H1 (cell line): ENCODE results near the gene PATJ. TPM values are rescaled to one million over a fixed set of nuclear protein-coding genes. Genes with fewer than 3 reads are reported as not detected.

Experiments used
- CTCF ChIA-PET: fragments of 300-600 bp; sonication (Branson Sonifier 250); formaldehyde crosslinking; loops from one replicate; lab custom pipeline; 2021; ENCODE audit not compliant: partially characterized antibody; lab: Charles Lee
- POLR2A ChIA-PET: fragments of 300-600 bp; sonication (Branson Sonifier 250); formaldehyde crosslinking; loops from one replicate; lab custom pipeline; 2021; ENCODE audit warnings: inconsistent platforms; ENCODE audit not compliant: partially characterized antibody; lab: Charles Lee
- DNase-seq, 2 experiments: peaks; one replicate each; pipeline versions ENCODE4 v3.0.0 to v3.0.0-alpha.2; 2010 to 2022; ENCODE audit warnings: low spot score in 2 of 2, low read depth in 1 of 2, mixed read lengths in 1 of 2
- FAIRE-seq: peaks from 2 replicates; lab custom pipeline; 2011; peaks lifted over from hg19 to GRCh38; lab: Jason Lieb, UNC
- H2AFZ ChIP-seq: 2 replicates; pipeline ENCODE4 v1.8.1; 2012; ENCODE audit warnings: low read length, inconsistent platforms
- H2AK5ac ChIP-seq: 2 replicates; pipeline ENCODE4 v1.6.1; 2013; ENCODE audit warnings: low read depth, low read length
- H2BK120ac ChIP-seq: replicated peaks from 2 replicates; pipeline ENCODE3; 2013; ENCODE audit warnings: low read depth, low read length, inconsistent platforms
- H2BK12ac ChIP-seq: 2 replicates; pipeline ENCODE4 v1.6.1; 2013; ENCODE audit warnings: low read depth, low read length
- H2BK15ac ChIP-seq: 2 replicates; pipeline ENCODE4 v1.6.1; 2013; ENCODE audit warnings: low read length
- H2BK20ac ChIP-seq: 2 replicates; pipeline ENCODE4 v1.6.1; 2013; ENCODE audit warnings: low read length
- H2BK5ac ChIP-seq: 2 replicates; pipeline ENCODE4 v1.6.1; 2013; ENCODE audit warnings: low read depth, low read length
- H3K14ac ChIP-seq: 2 replicates; pipeline ENCODE4 v1.6.1; 2013; ENCODE audit warnings: inconsistent platforms; ENCODE audit not compliant: insufficient read length
- H3K18ac ChIP-seq: 2 replicates; pipeline ENCODE4 v1.6.1; 2013; ENCODE audit warnings: low read length; ENCODE audit errors: extremely low read depth
- H3K23ac ChIP-seq: 2 replicates; pipeline ENCODE4 v1.6.1; 2013; ENCODE audit warnings: inconsistent platforms; ENCODE audit not compliant: insufficient read length
- H3K23me2 ChIP-seq: 2 replicates; pipeline ENCODE4 v1.6.1; 2013; ENCODE audit warnings: low read depth, low read length
- H3K27ac ChIP-seq: 2 replicates; pipeline ENCODE4 v1.6.1; 2011; ENCODE audit warnings: low read depth, low read length, inconsistent platforms
- H3K27me3 ChIP-seq, 4 experiments: replicated peaks in 1 of 4; 1 replicate in 1 of 4; 2 replicates in 3 of 4; pipeline versions ENCODE4 v1.6.1 to v1.8.1; 2011 to 2013; ENCODE audit warnings: low read length in 3 of 4, mild to moderate bottlenecking in 3 of 4, inconsistent platforms in 2 of 4, mixed read lengths in 2 of 4, moderate library complexity in 1 of 4; ENCODE audit not compliant: control insufficient read depth in 3 of 4, insufficient read depth in 3 of 4; ENCODE audit errors: extremely low read depth in 1 of 4
- H3K36me3 ChIP-seq, 4 experiments: 2 replicates each; pipeline versions ENCODE4 v1.6.1 to v1.8.1; 2011 to 2013; ENCODE audit warnings: mild to moderate bottlenecking in 4 of 4, low read length in 3 of 4, moderate library complexity in 2 of 4, control low read depth in 1 of 4, inconsistent platforms in 1 of 4; ENCODE audit not compliant: insufficient read depth in 4 of 4, control insufficient read depth in 2 of 4
- H3K4ac ChIP-seq: replicated peaks from 2 replicates; pipeline ENCODE3; 2013; ENCODE audit warnings: low read length, low read depth, mixed read lengths, inconsistent platforms; ENCODE audit not compliant: insufficient read length
- H3K4me1 ChIP-seq, 4 experiments: replicated peaks in 1 of 4; 1 replicate in 1 of 4; 2 replicates in 3 of 4; pipeline versions ENCODE4 v1.6.1 to v1.8.1; 2011 to 2013; ENCODE audit warnings: low read length in 3 of 4, inconsistent platforms in 2 of 4, mixed read lengths in 1 of 4; ENCODE audit not compliant: insufficient read depth in 4 of 4, control insufficient read depth in 3 of 4
- H3K4me2 ChIP-seq, 2 experiments: 2 replicates each; pipeline versions ENCODE4 v1.6.1 to v1.8.1; 2011 to 2013; ENCODE audit warnings: low read depth in 2 of 2, low read length in 2 of 2, control low read depth in 1 of 2, inconsistent platforms in 1 of 2, mild to moderate bottlenecking in 1 of 2; ENCODE audit not compliant: insufficient read depth in 1 of 2
- H3K4me3 ChIP-seq, 4 experiments: fragments of 200-600, 300-600 bp in 1 of 4; sonication (generic), shearing (Covaris generic), sonication (Bioruptor Twin) in 1 of 4; 2 replicates each; pipeline versions ENCODE4 v1.5.1 to v1.8.1; 2011 to 2016; ENCODE audit warnings: low read length in 4 of 4, low read depth in 3 of 4, control low read depth in 2 of 4, inconsistent platforms in 2 of 4, mild to moderate bottlenecking in 2 of 4, mixed read lengths in 1 of 4, moderate library complexity in 1 of 4; ENCODE audit not compliant: insufficient read depth in 2 of 4; ENCODE audit errors: extremely low read depth in 1 of 4
- H3K56ac ChIP-seq: replicated peaks from 2 replicates; pipeline ENCODE3; 2013; ENCODE audit warnings: low read depth, mild to moderate bottlenecking, mixed read lengths, low read length, inconsistent platforms; ENCODE audit not compliant: insufficient read length
- H3K79me1 ChIP-seq: 2 replicates; pipeline ENCODE4 v1.6.1; 2013; ENCODE audit warnings: low read depth, low read length, control low read depth
- H3K79me2 ChIP-seq, 2 experiments: 2 replicates each; pipeline versions ENCODE4 v1.6.1 to v1.8.1; 2012 to 2013; ENCODE audit warnings: low read length in 2 of 2, mild to moderate bottlenecking in 2 of 2, inconsistent platforms in 1 of 2; ENCODE audit not compliant: insufficient read depth in 2 of 2, control insufficient read depth in 1 of 2
- H3K9ac ChIP-seq, 4 experiments: replicated peaks in 1 of 4; 1 replicate in 1 of 4; 2 replicates in 3 of 4; pipeline versions ENCODE4 v1.6.1 to v1.8.1; 2011 to 2013; ENCODE audit warnings: low read depth in 3 of 4, low read length in 3 of 4, control low read depth in 2 of 4, mild to moderate bottlenecking in 2 of 4, moderate library complexity in 2 of 4, inconsistent platforms in 1 of 4; ENCODE audit errors: extremely low read depth in 1 of 4
- H3K9me3 ChIP-seq, 2 experiments: 2 replicates each; pipeline versions ENCODE4 v1.6.1 to v1.8.1; 2012 to 2013; ENCODE audit warnings: mild to moderate bottlenecking in 2 of 2, moderate library complexity in 2 of 2, control low read depth in 1 of 2, inconsistent platforms in 1 of 2, low read depth in 1 of 2, low read length in 1 of 2, mixed read lengths in 1 of 2; ENCODE audit not compliant: insufficient read depth in 2 of 2
- H4K20me1 ChIP-seq, 2 experiments: replicated peaks in 1 of 2; 2 replicates each; pipeline versions ENCODE3 to v1.8.1; 2011 to 2013; ENCODE audit warnings: inconsistent platforms in 2 of 2, low read length in 2 of 2, mild to moderate bottlenecking in 1 of 2; ENCODE audit not compliant: insufficient read depth in 2 of 2, control insufficient read depth in 1 of 2
- H4K5ac ChIP-seq: 2 replicates; pipeline ENCODE4 v1.6.1; 2013; ENCODE audit warnings: low read length, low read depth, mixed read lengths, inconsistent platforms; ENCODE audit not compliant: insufficient read length
- H4K8ac ChIP-seq: 2 replicates; pipeline ENCODE4 v1.8.0; 2013; ENCODE audit warnings: mild to moderate bottlenecking, moderate library complexity, low read length, inconsistent platforms; ENCODE audit not compliant: insufficient read depth; ENCODE audit errors: extremely low read depth
- H4K91ac ChIP-seq: replicated peaks from 2 replicates; pipeline ENCODE3; 2013; ENCODE audit warnings: low read length, mixed read lengths, inconsistent platforms; ENCODE audit not compliant: insufficient read length
- BCL11A ChIP-seq, 2 experiments: IDR thresholded peaks; one replicate each; pipeline ENCODE4 v1.6.1; 2011; ENCODE audit warnings: low read depth in 2 of 2, low read length in 2 of 2, mild to moderate bottlenecking in 2 of 2
- CTBP2 ChIP-seq: IDR thresholded peaks from 2 replicates; pipeline ENCODE4 v1.7.0; 2011; ENCODE audit warnings: borderline replicate concordance, mild to moderate bottlenecking, moderate library complexity, mixed read lengths, low read length; ENCODE audit not compliant: insufficient read depth, insufficient read length
- WGBS, 2 experiments: shearing (Covaris generic) in 1 of 2; methylation state at CpG; one replicate each; pipeline versions ENCODE4 v1.1.6 to v1.1.7; 2013 to 2015; ENCODE audit warnings: low lambda C conversion rate in 2 of 2, mixed read lengths in 2 of 2, inconsistent platforms in 1 of 2, low coverage in 1 of 2, missing lambda C conversion rate in 1 of 2; ENCODE audit not compliant: insufficient replicate concordance in 2 of 2, insufficient coverage in 1 of 2, insufficient read length in 1 of 2; ENCODE audit errors: extremely low coverage in 1 of 2, missing lambda C conversion rate in 1 of 2; 5-methylcytosine and 5-hydroxymethylcytosine counted together
- polyA plus RNA-seq, 7 experiments: library from polyadenylated mRNA; depleted of rRNA in 3 of 7; stranded (reverse) in 5 of 7; unstranded in 2 of 7; fragments of >200 nt in 5 of 7; fragments of 200-250 nt in 2 of 7; gene quantifications; 1 replicate in 5 of 7; 2 replicates in 1 of 7; 4 replicates in 1 of 7; pipeline versions ENCODE4 v1.2.1 to v1.2.3, GENCODE V29; 2011 to 2013; ENCODE audit warnings: missing spikeins in 2 of 7, mixed read lengths in 2 of 7
- total RNA-seq: library from RNA; stranded (reverse); fragmentation: NEBNext Ultra II Directional; extraction: Animal tissue kit (Norgen Biotek cat#: 25700); gene quantifications from 2 replicates; pipeline ENCODE4 v1.2.1, GENCODE V29; 2021

Gene PATJ
- total and polyA plus RNA-seq, 2 of the 8 experiments (the other 6 are each of a cell fraction or from before 2014, with no cell fraction given): 8.2 to 55.6 TPM

DNA sequence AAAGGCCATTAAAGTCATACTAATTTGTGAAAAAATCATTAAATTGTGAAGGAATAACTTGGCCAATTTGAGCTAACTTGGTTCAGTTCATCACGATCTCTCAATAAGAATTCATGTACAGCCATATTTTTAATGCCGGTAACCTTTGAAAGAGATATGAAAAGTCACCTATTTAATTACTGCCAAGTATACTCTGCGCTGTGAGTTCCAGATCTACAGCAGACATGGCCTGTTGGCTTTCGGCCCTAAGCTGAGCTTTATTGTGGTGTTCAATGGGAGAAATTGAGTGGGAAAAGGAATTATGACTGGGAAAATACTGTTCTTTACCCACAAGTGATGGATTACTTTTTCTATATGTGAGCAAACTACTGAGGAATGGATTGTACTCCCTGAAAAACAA lies 292.5 kb downstream of the PATJ start:
- no peaks in the 10 kb centered on the region for H3K27me3 ChIP-seq
- no peak overlapping the region for H3K4me2 ChIP-seq
- ChIA-PET CTCF (interaction anchor here (0.6 to 2.1 kb wide), 15 partner anchors 10 to 1012 kb away, joined by 3 to 12 read pairs (median 3); no protein-coding TSS in a partner anchor), POLR2A (no interaction called here)
- TF ChIP-seq BCL11A (IDR thresholded peaks at IDR 0.05; ENCODE audit: low read depth in 2 of 2, low read length in 2 of 2) (no peak), CTBP2 (no peak)
- no peak overlapping the region for H4K8ac ChIP-seq
- H2BK5ac ChIP-seq: no peak overlapping the region
- FAIRE-seq: no peak
- no peaks in the 10 kb centered on the region for H3K9me3 ChIP-seq
- H2BK20ac ChIP-seq: no peak overlapping the region
- H3K36me3 ChIP-seq: no peaks in the 10 kb centered on the region
- H4K20me1 ChIP-seq: no peaks in the 10 kb centered on the region
- H2BK15ac ChIP-seq: no peak overlapping the region
- 79% methylated on average over 4 of the region's 4 CpGs; no CpG with 5 or more reads in 1 of the 2 experiments for WGBS, 2 experiments
- no peak overlapping the region for H3K18ac ChIP-seq
- no peaks in the 10 kb centered on the region for H3K23me2 ChIP-seq
- no peak overlapping the region for H3K56ac ChIP-seq
- H4K91ac ChIP-seq: no peak overlapping the region
- H3K79me1 ChIP-seq: no peaks in the 10 kb centered on the region; the same call in 1 of the 2 replicates
- no peak overlapping the region for H2AFZ ChIP-seq
- H3K23ac ChIP-seq: no peak overlapping the region
- H2BK120ac ChIP-seq: no peak overlapping the region
- no peaks in the 10 kb centered on the region for H3K79me2 ChIP-seq
- H4K5ac ChIP-seq: no peak overlapping the region
- DNase-seq: no peak
- H3K14ac ChIP-seq: no peak overlapping the region
- no peak overlapping the region for H3K9ac ChIP-seq
- no peak overlapping the region for H3K4ac ChIP-seq
- no peak overlapping the region for H2AK5ac ChIP-seq
- H3K27ac ChIP-seq: no peak overlapping the region
- no peak overlapping the region for H2BK12ac ChIP-seq
- H3K4me3 ChIP-seq: no peak overlapping the region
- H3K4me1 ChIP-seq: peaks cover 5 to 13% (median 11%) of the 10 kb centered on the region in 4 experiments
